ENCODE data around the gene NR4A3.
"Not testable (repeated sequence)": the region's sequence is repeated elsewhere in the genome, so short reads cannot be mapped to it uniquely, and the experiment has no call there.

The NR4A3 gene

DNA sequence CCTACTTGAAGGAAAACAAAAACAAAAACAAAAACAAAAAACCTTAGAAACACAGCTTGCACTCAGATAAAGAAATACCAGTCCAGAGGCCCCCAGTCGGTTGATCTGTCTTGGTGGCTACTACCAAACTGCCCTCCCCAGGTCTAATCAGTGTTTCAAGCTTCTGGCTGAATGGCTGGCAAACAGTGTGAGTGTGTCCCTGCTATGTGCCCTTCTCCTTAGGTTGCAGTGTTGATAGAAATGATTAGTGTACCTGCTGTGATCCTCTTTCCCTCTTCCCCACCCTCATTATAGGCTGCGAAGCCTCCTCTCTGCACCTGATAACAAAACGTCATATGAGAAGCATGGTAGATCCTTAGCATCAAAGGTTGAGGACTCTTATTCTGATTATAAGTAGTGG is 12.8 kb downstream of the NR4A3 start:
- no peak for DNase-seq (ENCODE audit: low read depth)

DNA sequence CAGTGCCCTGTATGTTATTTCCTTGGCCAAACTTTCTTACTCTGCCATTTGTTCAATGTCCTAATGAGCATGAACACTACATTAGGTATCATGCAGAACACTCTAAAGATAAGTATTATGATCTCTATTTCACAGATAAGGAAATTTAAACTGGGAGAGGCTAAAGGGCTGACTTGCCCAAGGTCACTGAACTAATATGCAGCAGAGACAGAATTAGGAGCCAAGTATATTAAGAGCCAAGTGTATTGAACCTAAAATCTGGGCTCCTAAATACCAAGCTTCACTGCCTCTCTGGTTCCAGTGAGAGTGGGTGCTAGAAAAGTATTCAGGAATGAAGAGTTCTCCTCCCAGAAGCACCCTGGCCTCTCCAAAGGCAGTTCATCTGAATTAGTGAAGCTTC is 13.5 kb downstream of the NR4A3 start:
- no peak for DNase-seq (ENCODE audit: low read depth)

DNA sequence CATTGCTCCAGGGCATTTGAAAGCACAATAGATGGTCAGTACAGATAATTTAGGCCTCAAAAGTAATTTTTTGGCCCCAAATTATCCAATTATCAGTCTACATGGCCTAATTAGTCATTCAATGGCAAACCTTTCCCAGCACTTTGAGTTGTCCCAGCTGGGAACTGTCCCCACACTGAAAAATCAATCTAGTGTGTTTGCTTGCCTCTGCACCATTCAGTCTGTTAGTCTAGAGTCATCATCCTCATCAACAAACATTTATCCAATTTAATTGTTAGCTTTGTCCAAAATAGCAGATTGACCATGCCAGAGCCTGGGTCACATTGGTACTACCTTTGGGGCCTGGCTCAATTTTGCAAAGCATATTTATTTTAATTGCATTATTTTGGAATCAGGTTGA is 13.9 kb downstream of the NR4A3 start:
- no peak for DNase-seq (ENCODE audit: low read depth)

DNA sequence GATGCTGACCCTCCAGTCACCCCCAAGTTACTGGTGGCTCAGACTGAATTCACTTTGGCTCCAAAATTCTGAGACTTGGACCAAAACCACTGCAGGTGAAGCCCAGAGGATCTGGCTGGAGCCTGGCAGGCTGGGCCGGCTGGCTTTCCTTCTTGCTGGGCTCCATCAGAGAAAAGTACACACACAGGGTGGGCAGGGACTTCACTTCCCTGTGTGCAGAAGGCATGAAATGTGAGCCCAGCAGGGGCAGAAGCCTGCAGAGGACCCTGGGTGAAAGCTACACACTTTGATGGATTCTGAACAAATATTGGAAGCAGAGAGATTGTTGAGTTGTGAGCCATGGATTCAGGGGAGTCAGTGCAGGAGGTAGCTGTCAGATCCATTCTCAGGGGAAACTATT is 18.4 kb downstream of the NR4A3 start:
- no peak for DNase-seq (ENCODE audit: low read depth)

DNA sequence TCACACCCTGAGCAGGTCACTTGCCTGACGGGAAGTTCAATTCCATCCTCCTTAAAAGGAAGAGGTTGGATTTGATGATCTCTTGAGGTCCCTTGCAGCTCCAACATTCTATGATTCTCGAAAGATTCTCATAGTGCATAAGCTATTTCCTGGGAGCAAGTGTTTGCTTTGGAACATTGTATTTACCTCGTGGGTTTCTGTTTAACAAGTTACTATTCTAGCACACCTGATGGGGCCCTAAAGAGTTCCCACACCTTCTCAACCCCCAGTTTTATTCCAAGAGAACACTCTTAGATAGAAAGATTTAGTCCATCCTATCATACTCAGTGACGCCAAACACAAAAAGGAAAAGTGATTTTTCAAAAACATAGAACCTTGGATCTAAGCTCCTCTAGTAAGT is 23.4 kb downstream of the NR4A3 start:
- DNase-seq (ENCODE audit: low read depth): no peak

DNA sequence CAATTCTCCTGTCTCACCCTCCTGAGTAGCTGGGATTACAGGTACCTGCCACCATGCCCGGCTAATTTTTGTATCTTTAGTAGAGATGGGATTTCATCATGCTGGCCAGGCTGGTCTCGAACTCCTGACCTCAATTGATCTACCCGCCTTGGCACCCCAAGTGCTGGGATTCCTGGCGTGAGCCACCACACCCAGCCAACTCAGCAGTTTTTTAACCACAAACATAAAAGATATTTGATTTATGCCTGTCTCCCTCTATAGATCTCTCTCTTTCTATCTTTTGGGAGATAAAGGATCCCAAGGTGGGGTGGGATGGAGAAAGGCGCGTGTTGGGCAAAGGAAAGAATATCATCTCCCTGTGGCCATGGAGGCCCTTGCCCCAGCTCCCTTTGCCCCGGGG is 26.8 kb downstream of the NR4A3 start:
- DNase-seq (ENCODE audit: low read depth): no peak

DNA sequence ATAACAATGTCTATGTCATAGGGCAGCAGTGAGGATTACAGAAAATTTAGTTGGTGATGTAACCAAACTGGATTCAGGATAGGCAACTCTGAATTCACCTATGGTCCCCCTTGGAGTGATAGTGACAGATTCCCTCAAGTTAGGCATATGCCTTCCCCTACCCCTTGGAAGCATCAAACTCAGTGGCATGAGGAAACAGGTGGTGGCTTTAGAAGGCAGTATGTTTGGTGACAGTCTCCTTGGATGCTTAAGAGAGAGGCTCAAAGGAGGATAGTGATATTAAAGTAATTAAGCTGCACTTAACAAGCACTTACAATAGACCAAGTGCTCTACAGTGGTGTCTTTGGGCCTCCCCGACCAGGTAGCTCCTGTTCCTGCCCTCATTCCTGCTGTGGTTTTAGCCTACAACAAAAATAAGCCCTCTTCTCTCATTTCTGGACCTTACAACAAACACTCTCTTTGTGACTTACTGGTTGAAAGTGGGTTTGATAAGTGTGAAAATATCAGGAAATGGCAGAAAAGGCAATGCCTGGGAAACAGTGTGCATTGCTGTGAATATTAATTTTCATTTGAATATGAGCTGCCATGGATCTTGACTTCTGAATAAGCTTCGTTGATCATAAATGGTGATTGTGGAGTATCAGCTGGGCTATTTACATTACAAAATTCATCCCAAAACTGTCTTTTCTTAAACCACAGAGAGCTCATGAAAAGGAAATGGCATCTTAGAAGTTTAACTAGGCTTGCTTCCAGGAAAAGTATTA is 29.2 kb downstream of the NR4A3 start:
- DNase-seq (ENCODE audit: low read depth): no peak

DNA sequence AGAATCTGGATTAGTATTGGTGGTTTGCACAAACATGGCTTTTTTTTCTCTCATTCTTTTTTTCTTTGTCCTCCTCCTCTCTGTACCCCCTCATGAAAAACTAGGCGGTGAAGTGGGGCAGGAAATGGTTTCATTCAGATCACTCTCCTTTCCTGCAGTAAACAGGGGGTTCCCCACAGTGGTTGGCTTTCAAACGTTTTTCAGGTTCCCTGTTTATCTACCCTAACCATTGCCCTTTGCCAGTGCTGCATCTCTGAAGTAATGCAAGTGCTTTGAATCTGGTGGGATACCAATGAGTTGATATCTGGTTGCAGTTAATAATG is 29.8 kb downstream of the NR4A3 start:
- no peak for DNase-seq (ENCODE audit: low read depth)

DNA sequence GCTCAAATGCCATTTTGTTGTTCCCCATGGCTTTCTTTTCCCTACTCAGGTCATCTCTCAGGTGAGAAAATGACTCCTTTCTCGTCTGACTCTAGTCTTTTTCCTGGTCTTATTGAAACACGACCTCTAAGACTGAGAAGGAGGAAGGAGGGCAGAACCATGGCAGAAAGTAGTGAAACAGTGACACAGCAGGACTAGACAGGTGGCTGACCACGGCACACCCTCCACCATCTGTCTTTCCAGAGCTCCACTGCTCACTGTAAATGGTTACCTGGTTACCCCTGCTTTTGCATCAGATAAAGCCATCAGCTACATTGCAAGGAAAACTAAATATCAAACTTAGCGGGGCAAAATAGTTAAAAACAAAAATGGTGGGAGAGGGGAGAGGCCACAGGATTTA is 30.9 kb downstream of the NR4A3 start:
- DNase-seq (ENCODE audit: low read depth): no peak

DNA sequence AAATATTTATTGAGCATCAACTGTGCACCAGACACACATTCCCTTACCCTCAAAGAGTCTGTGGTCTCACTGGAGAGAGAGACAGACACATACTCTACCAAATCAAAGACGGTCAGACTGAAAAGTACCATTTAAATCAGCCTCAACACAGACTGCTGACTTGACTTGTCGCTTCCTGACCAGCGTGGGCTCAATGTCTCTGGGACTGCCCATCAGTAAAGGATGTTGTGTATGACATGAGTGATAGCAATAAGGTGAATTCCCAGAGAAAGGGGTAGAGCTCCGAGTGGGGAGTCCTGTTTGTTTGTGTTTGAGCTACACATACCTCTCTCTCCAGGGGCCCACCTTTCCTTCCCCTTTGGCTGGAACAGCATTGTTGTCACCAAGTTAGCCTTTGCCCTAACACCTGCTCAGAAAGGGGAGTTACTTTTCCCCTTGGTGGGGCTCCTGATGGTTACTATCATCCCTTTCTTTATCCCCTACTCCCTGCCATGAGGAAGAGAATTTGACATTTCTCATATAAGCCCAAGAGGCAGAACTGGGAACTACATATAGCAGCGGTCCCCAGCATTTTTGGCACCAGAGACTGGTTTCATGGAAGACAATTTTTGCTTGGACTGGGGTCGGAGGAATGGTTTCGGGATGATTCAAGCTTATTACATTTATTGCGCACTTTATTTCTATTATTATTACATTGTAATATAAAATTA is 33.9 kb downstream of the NR4A3 start:
- DNase-seq (ENCODE audit: low read depth): no peak

DNA sequence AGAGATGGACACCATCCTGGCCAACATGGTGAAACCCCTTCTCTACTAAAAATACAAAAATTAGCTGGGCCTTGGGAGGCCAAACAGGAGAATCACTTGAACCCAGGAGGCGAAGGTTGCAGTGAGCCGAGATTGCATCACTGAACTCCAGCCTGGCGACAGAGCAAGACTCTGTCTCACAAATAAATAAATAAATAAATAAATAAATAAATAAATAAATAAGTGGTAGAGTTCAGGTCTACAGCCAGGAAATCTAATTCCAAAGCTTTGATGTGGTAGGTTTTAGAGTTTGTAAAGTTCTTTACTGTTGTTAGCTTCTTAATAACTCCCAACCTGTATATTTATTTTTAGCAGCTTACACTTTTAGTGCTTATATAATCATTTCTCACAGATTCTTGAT is 35.9 kb downstream of the NR4A3 start:
- not testable (repeated sequence) for DNase-seq (ENCODE audit: low read depth)

DNA sequence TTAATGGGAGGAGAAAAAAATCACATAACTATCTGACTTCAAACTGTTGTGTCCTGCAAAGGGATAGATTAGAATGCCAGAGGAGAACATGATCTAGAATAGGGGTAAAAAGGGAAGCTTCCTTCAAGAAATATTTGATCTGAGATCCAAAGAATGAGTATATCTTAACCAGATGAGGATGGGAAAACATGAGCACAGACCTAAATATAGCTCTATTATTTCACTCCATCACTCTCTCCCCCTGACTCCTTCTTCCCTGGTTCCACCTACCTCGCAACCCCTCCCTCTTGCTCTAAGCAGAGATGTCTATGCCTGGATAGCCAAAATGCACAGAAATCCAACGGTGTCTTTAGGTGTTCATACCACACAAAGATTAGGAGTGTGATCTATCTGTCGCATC is 36.4 kb downstream of the NR4A3 start:
- DNase-seq (ENCODE audit: low read depth): no peak

DNA sequence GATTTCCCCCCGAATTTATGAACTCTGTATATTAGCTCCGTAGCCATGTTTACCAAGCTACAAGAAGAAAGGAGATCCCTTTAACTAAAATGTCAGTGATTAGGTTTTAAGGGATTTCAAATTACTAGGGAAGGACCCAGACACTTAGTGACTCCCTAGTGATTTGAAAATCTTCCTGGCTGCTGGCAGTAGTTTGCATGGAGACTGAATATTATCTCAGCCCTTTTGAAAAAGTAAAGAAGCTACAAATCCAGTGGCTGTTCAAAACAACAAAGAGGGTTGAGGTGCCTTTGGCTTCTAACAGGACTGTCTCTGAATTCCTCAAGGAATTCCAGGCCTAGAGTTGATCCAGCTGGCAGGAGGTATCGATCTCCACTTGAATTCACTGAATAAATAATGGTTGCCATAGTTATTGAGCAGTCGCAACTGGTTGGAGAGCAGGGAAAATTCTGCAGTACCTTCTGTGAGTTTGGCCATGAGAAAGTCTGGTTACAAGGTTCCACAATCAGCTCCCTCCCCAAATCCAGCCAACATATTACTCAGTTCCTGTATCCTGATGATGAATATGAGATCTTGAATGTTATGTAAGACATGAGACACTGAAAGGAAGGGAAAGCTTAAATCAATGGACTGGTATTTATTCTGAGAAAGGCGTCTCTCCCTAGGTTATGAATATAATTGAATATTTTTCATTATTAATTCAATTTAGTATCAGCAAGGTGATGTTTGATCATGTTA is 37.7 kb downstream of the NR4A3 start:
- no peak for DNase-seq (ENCODE audit: low read depth)

DNA sequence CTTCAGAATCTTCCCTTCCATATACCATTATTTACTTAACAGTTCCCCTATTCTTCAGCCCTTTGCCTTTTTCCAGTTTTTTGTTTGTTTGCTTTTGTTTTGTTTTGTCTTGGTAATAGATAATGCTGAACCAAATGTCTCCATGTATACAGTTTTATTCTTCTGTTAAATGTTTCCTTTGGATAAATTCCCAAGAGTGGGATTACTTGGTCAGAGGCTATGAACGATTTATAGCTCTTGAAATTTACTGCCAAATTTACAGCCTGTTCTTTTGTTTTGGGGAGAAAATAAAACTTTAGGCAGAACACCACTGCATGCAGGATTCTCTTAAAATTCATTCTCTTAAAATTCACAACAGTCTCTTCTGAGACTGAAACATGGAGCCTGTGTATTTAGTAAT is 38.6 kb downstream of the NR4A3 start:
- DNase-seq (ENCODE audit: low read depth): no peak

DNA sequence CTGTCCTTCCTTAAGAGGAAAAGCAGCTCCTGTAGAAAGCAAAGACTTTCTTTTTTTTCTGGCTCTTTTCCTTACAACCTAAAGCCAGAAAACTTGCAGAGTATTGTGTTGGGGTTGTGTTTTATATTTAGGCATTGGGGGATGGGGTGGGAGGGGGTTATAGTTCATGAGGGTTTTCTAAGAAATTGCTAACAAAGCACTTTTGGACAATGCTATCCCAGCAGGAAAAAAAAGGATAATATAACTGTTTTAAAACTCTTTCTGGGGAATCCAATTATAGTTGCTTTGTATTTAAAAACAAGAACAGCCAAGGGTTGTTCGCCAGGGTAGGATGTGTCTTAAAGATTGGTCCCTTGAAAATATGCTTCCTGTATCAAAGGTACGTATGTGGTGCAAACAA is 42.3 kb downstream of the NR4A3 start:
- no peak for DNase-seq (ENCODE audit: low read depth)

DNA sequence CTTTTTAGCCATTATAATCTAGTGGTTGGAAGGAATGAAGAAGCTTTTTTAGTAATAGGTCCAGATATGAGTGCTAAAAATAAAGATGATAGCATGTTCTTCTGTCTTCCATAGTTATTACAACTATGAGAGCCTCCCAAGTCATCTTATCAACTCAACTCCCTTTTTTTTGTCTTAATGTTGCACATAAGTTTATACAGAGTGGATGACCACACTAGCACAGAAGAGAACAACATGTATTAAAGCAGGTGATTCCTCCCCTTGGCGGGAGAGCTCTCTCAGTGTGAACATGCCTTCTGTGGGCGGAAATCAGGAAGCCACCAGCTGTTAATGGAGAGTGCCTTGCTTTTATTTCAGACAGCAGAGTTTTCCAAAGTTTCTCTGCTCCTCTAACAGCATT is 44.7 kb downstream of the NR4A3 start:
- no peak for DNase-seq (ENCODE audit: low read depth)

DNA sequence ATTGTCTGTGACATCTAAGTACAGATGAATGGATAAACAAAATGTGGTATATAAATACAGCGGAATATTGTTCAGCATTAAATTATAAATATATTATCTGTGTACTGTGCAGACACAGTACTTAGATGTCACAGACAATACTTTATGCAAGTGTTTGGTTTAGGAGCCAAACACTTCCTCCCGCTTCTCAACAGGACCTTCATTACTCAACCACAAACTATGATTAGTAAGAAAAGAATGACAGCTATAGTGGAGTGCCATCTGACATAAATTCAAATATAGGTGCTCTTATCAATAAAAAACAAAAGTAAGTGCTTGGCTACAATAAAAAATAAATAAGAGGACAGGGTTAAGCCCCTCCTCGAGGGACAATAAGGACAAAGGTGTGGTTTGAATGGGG is 45.9 kb downstream of the NR4A3 start:
- DNase-seq (ENCODE audit: low read depth): no peak

DNA sequence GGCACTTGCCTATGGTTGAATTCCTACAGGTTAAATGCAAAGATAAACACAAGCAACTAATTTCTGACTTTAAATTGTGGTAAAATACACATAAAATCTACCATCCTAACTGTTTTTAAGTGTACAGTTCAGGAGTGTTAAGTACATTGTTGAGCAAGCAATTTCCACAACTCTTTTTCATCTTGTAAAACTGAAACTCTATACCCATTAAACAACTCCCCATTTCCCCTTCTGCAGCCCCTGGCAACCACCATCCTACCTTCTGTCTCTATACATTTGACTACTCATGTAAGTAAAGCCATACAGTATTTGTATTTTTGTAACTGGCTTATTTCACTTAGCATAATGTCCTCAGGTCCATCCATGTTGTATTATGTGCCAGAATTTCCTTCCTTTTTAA is 46.3 kb downstream of the NR4A3 start:
- DNase-seq (ENCODE audit: low read depth): no peak

DNA sequence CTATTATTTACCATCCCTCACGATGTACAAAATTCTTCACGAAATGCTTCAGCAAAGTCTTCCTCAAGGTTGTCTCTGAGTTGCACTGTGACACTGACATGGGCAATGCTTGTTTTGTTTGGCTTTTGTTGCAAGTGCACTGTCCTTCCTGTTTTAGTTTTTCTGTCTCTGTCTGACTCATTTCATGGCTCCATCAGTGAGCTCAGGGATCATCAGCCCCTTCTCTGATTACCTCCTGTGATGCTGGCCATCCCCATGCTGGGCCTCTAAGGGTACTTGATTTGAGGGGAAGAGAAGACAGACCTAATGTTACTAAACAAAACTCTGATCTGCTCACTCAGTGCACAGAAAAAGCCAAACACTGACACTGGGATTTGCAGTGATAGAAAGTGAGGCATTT is 47.2 kb downstream of the NR4A3 start:
- DNase-seq (ENCODE audit: low read depth): no peak

DNA sequence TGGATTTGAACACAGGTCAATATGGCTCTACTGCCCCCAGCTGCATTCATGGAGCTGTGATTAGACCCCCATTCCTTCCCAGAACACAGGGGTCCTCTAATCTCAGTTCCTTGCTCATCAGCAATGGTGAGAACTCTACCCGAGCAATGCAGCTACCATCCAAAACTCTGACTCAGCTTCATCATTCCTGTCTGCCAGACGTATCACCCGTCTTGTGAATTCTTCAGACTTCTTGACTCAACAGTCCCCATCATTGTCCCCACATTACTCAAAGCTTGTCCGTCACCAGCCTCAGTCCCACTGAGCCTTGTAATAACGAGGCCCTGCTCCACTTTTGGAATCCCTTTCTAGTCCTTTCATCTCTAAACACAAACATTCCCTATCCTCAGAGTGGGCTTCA is 48.4 kb downstream of the NR4A3 start:
- no peak for DNase-seq (ENCODE audit: low read depth)

DNA sequence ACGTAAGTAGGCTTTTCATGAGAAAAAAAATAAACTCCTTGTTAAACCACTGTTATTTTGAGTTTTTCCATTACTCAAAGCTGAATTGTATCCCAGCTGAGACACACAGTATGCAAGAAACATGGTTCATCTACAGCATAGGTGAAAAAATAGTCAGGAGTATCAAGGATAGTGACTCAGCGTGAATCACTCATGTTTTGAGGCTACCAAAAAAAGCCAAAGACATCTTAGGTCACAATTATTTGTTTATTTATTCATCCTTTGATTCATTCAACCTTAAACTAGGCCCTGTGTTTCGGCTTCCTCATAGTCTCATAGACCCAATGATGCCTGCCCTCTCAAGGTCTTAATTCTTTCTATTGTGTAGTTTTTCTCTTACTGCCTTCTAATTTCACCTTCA is 51.8 kb downstream of the NR4A3 start:
- DNase-seq (ENCODE audit: low read depth): no peak

DNA sequence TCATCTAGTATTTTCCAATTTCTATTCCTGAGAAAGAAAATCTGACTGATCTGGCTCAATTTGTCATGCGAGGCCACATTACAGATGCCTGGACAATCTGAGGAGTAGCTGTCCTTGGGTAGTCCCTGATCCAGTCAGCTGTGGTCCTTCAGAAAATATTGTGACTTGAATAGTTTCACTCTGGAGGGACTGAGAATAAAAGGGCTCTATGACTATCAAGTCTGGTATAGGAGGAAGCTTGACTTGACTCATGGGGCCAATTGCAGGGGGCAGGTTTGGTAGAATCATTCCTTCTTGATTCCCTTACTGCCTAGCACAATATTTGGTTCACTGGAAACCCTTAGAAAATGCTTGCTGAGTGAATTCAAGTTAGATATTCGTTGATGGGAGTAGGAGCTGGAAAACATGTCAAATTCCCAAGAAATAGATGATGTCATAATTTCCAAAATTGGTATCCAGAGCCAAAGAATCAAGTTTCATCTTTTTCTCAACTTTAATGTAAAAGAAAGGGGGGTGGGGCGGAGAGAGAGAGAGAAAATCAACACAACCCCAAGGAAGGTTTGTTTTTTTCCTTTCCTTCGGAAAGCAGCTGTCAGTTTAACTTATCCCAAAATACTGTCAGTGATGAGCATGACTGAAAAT is 52.4 kb downstream of the NR4A3 start:
- no peak for DNase-seq (ENCODE audit: low read depth)

DNA sequence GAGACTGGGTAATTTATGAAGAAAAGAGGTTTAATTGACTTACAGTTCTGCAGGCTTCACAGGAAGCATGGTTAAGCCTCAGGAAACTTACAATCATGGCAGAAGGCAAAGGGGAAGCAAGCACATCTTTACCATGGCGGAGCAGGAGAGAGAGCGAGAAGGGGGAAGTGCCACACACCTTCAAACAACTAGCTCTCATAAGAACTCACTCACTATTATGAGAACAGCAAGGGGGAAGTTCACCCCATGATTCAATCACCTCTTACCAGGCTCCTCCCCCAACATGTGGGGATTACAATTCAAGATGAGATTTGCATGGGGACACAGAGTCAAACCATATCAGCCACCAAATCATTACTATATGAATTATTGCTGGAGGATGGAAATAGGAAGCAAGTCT is 54.5 kb downstream of the NR4A3 start:
- DNase-seq (ENCODE audit: low read depth): no peak

Data from activated T-helper 1 cell treated with Interleukin-2 at 50 U/mL for 16 hours (primary cell).